Mesenteric fat pad (tissue), 1 donor: ENCODE data around the gene PHEX. TPM values are rescaled to one million over a fixed set of nuclear protein-coding genes. Genes with fewer than 3 reads are reported as not detected.

Experiments
- DNase-seq: peaks from one replicate; pipeline ENCODE4 v3.0.0-alpha.2; 2020; ENCODE audit warnings: low spot score
- long read RNA-seq: library from polyadenylated mRNA; unstranded; transcript quantifications from one replicate; pipeline ENCODE4 v2.0.0, GENCODE V29; 2020
- total RNA-seq: library from RNA; stranded (reverse); fragmentation: NEBNext Ultra II Directional; extraction: Animal tissue kit (Norgen Biotek cat#: 25700); gene quantifications from one replicate; pipeline ENCODE4 v1.2.1, GENCODE V29; 2021
- donor health status: DM: yes; HTN: yes; CAD: no.

The PHEX gene
- 0.45 TPM for total RNA-seq
- long read RNA-seq, partial matches to known transcripts: 0 of 3 reads
- long read RNA-seq, other reads (novel, unspliced or antisense): 3 of 3 reads

DNA sequence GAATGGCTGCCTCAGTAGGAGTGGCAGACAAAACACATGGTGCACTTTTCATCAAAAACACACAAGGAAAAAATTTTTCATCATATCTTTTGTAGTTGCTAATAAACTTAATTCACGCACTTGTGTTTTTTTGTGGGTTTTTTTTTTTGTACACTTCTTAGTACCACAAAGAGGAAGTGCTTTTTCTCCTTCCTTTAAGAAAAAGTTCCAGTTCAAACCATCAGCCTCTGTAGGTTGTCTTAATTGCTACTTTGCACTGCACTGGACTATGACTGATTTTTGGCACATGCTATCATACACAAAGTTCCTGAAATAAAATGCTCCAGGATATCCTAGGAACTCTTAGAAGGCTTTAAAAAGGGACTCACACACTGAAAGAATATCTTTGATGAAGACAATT is at the start of gene PHEX:
TSS of gene PHEX (plus strand) at position 242 of the 400 bp plus-strand sequence. CDS start 681 bp downstream, outside the sequence.
- DNase-seq: no peak

- no peak for DNase-seq
Observed at GRCh38 chrX:21985332-21985777, 46.8 kb upstream of the PHEX start.

DNA sequence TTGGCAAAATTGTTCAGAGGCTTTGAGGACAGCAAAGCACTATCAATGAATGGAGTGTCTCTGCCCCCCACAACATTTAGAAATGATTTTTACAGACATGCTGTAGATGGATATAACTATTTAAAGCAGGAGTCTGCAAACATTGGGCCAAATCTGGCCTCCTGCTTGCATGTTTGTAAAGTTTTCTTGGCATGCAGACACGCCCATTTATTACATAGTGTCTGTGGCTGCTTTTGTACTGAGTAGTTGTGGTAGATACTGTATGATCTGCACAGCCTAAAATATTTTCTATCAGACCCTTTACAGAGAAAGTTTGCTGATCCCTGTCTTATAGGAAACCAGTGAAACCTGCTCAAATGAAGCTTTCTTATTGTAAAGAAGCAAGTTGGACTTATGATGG is 45.5 kb upstream of the PHEX start:
- no peak for DNase-seq

DNA sequence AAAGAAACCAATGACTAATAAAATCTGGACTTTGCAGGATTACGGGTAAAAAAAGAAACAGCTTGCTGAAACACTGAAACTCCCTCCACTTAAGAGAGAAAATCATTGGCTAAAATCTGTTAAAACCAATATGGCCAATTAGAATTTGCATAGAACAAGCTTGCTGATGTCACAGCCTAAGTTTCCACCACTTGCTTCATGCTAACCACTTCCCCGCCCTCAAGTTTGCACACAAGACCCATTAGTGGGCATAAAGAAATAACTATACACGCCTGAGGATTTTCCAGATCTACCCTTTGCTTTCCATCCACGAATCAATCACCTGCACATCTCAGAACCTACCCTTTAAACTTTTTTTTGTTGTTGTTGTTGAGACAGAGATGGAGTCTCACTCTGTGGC is 42.7 kb upstream of the PHEX start:
- no peak for DNase-seq

- DNase-seq: no peak
Observed at GRCh38 chrX:21990832-21991231, 41.3 kb upstream of the PHEX start.

GRCh38 chrX:21991504-21991903 is 40.6 kb upstream of the PHEX start:
- no peak for DNase-seq

DNA sequence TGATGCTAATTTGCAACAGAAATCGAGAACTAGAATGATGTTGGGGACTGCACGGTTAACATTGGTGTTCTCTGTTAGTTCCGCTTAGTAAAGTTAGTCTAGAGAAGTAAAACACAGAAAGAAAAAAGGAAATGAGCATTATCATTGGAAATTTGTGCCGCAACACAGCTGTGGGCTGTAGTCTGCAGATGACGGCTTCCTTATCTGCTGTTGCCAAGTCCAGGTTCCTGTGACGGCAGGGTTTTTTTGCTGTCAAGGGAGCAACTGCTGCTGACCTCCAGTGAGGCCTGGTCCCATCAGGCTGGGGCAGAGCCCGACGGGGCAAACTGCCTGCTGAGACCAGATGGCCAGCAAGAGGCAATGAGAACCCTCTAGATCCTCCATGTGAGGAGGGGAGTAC is 38.9 kb upstream of the PHEX start:
- DNase-seq: no peak

DNA sequence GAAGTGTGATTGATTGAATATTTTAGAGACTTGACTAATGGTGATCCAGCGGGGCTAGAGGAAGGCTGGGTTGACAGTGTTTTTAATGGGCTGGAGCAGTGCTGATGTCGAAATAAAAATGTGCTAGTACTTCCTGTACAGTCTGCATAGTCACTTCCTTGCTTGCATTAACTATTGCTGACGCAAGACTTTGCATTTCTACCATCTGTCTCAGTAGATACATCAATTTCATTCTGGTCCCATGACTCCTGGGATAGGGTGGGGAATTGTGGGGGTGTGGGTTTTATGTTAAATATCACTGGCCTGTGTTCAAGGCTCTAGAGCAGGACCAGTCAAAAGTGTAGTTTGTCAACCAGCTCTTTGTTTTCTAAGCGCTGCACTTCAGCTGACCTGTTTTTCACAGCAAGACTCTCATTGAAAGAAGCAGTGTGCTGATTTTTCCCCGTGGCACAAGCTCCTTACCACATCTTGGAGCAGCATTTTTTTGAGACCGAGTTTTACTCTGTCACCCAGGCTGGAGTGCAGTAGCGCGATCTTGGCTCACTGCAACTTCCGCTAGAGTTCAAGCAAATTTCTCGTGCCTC is 35.2 kb upstream of the PHEX start:
- no peak for DNase-seq

GRCh38 chrX:21998037-21998436 is 34.1 kb upstream of the PHEX start:
- no peak for DNase-seq

DNA sequence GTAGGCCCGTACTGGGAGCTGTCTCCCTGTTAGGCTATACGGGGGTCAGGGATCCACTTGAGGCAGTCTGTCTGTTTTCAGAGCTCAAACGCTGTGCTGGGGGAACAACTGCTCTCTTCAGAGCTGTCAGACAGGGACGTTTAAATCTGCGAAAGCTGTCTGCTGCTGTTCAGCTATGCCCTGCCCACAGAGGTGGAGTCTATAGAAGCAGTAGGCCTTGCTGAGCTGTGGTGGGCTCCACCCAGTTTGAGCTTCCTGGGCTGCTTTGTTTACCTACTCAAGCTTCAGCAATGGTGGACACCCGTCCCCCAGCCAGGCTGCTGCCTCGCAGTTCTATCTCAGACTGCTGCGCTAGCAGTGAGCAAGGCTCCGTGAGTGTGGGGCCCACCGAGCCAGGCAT is 27.3 kb upstream of the PHEX start:
- no peak for DNase-seq

GRCh38 chrX:22012051-22012450 is 20.1 kb upstream of the PHEX start:
- DNase-seq: no peak

GRCh38 chrX:22012931-22013330 is 19.2 kb upstream of the PHEX start:
- no peak for DNase-seq

GRCh38 chrX:22015139-22015750 is 16.9 kb upstream of the PHEX start:
- DNase-seq: no peak

GRCh38 chrX:22021751-22022324 is 10.3 kb upstream of the PHEX start:
- DNase-seq: no peak

GRCh38 chrX:22024577-22024976 is 7.5 kb upstream of the PHEX start:
- no peak for DNase-seq

- DNase-seq: no peak
Observed at GRCh38 chrX:22025751-22026150, 6.4 kb upstream of the PHEX start.

GRCh38 chrX:22026731-22027130 is 5.4 kb upstream of the PHEX start:
- DNase-seq: no peak

DNA sequence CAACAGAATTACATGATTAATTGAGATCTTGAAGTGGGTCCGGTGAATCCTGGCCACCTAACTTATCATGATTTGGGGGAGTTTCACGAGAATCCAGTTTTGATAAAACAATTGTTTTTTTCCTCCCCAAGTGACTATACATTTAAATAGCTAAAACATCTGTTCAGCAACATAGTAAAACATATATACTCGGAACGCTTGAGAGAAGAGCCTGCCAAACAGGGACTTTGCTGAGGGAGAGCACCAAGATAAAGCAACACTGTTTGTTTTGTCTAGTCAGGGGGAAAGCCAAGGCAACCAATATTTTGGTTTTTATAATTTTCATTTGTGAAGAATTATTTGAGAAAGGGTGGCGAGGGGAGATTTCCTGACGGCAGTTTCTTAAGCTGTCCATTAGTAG is 381 bp downstream of the PHEX start:
- no peak for DNase-seq

DNA sequence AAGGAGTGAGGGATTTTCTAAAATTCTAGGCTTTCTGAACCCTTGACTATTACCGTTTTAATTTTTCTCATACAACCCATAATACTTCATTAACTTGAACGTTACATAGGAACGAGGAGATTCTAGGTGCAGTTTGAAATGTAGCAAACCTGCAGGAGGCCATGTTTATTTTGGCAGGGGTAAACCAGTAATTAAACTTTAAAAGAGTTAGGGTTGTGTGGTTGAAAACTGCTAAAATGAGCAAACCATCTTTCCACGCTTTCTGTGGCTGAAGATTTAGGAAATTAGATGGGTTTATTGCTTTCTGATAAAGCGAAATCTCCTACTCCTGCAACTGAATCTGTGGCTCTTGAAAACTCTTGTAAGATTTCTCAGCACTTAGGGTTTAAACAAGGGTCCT is 1.7 kb downstream of the PHEX start:
- no peak for DNase-seq

GRCh38 chrX:22035236-22035635 is 3.1 kb downstream of the PHEX start:
- no peak for DNase-seq

- DNase-seq: no peak
Observed at GRCh38 chrX:22037225-22037624, 5.1 kb downstream of the PHEX start.

DNA sequence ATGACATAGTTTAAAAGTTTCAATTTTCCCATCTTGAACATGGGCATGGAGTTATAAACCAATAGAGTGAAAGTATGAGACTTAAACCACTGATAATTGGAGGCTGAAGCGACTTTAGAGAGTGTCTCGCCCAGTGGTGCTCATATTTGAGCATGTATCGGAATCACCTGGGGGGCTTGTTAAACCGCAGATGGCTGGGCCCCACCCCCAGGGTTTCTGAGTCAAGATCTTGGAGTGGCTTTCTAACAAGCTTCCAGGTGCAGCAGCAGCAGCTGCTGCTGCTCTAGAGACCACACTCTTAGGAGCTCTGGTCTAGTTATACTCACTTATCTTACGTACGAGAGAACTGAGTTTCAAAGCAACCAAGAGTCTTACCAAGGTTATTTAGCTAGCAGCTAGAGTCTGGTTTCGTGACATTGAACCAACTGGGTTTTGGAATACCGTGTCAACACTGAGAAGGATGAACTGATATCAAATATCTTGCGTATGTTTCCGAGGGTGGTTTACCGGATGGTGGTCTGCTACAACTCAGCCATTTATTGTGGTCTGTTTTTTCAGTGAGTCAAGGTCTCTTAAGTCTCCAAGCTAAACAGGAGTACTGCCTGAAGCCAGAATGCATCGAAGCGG is 5.9 kb downstream of the PHEX start:
- no peak for DNase-seq
